Neural progenitor cell (in vitro differentiated cells): ENCODE measurements around the gene PLEKHF1.

Experiments
- EZH2 ChIP-seq: fragments of 200-600 bp; sonication (generic); IDR thresholded peaks from 2 replicates; pipeline ENCODE4 v1.6.1; 2017; ENCODE audit warnings: antibody characterized with exemption, mild to moderate bottlenecking, moderate library complexity
- EZH2phosphoT487 ChIP-seq: fragments of 200-600 bp; sonication (generic); IDR thresholded peaks from 2 replicates; pipeline ENCODE4 v1.6.1; 2017; ENCODE audit warnings: antibody characterized with exemption
- TF ChIP-seq, protein P1 (sequence below): fragments of 200-600 bp; sonication (generic); IDR thresholded peaks from 2 replicates; pipeline ENCODE4 v1.5.1; 2017; ENCODE audit warnings: antibody characterized with exemption, mild to moderate bottlenecking

DNA sequence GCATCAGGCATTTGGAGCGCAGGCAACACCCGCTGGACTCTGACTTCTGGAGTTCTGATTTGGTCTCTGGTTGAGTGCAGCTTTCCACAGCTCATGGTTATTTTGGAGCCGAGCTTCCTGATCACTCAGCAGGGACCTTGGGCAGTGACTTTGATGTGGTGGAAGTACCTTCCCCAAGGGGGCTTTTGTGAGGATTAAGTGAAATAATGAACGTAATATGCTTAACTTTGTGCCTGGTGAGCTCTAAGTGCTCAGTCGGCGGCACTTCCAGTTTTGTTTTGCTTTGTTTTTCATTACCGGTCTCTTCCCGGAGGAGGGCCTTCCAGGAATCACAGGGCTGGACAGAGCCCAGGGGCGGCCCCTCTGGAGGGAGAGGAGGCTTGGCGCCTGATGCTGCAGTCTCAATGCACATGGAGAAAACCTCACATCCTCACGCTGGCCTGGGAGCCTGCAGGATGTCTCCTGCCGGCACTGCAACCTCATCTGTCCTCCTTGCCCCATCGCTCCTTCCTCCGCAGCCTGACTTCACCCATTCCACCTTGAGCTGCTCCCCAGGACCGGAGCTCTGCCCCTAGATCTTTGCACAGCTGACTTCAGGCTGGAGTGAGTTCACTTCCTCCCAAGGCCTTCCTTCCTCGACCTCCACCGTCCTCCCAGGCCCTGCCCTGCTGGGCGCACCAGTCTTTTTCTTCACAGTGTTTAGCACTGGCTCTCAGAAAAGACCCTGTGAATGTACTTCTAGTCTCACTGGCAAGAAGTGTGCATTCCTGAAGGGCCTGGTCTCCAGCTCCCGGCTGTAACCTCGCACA, 1.5 kb downstream of the PLEKHF1 start:
- TF ChIP-seq, protein P1, sequence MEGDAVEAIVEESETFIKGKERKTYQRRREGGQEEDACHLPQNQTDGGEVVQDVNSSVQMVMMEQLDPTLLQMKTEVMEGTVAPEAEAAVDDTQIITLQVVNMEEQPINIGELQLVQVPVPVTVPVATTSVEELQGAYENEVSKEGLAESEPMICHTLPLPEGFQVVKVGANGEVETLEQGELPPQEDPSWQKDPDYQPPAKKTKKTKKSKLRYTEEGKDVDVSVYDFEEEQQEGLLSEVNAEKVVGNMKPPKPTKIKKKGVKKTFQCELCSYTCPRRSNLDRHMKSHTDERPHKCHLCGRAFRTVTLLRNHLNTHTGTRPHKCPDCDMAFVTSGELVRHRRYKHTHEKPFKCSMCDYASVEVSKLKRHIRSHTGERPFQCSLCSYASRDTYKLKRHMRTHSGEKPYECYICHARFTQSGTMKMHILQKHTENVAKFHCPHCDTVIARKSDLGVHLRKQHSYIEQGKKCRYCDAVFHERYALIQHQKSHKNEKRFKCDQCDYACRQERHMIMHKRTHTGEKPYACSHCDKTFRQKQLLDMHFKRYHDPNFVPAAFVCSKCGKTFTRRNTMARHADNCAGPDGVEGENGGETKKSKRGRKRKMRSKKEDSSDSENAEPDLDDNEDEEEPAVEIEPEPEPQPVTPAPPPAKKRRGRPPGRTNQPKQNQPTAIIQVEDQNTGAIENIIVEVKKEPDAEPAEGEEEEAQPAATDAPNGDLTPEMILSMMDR = no peak
- TF ChIP-seq EZH2 = no peak
- no peak for TF ChIP-seq EZH2phosphoT487
